Fibroblast of lung (primary cell): ENCODE results near the gene DDX47.

Experiments used
- CTCF ChIP-seq, 2 donors: IDR thresholded peaks in 1 of 2; conservative IDR thresholded peaks in 1 of 2; 1 replicate in 1 of 2; 2 replicates in 1 of 2; pipeline ENCODE4 v1.5.1; 2011 to 2012; ENCODE audit warnings: low read length in 2 of 2, control low read depth in 1 of 2, inconsistent platforms in 1 of 2, low read depth in 1 of 2, mild to moderate bottlenecking in 1 of 2
- EZH2 ChIP-seq: IDR thresholded peaks from 2 replicates; pipeline ENCODE4 v1.5.1; 2012; ENCODE audit warnings: low read length, control low read depth, mild to moderate bottlenecking; ENCODE audit errors: missing control alignments

DNA sequence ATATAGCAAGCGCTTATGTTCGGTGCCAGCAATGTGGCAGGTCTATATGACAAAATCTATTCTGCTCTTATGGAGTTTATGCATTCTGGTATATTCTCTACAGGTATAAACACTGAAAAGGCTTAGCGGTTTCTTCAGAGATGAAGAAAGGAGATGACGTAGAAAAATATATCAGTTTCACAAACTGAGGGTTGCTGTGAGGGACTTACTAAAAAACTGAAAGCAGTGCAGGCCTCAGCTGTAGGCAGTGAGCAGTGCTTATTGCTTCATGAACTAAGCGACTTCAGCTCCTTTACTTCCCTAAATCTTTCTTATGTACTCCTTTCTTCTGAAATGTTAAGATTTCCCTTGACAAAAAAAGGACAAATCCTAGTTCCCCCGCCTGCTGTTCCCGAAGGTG is 4.5 kb downstream of the DDX47 start:
- TF ChIP-seq CTCF (conservative IDR thresholded peaks at IDR 0.05 in 1 of 2, IDR thresholded peaks at IDR 0.05 in 1 of 2; ENCODE audit: low read depth in 1 of 2, low read length in 2 of 2) (no peak), EZH2 (no peak)
